ENCODE results near the gene RMND5B.

GRCh38 chr5:178189433-178189832, 58.6 kb downstream of the RMND5B start:
- no peak for TF ChIP-seq TRAFD1 (CRISPR knock-in tag; IDR thresholded peaks at IDR 0.05; ENCODE audit: borderline replicate concordance)
- TF ChIP-seq SIN3A (IDR thresholded peaks at IDR 0.05; ENCODE audit: borderline replicate concordance, low read depth, low read length), result no peak
- TF ChIP-seq ZNF557 (CRISPR knock-in tag; IDR thresholded peaks at IDR 0.05), result no peak
- no peak for TF ChIP-seq POLR2A (IDR thresholded peaks at IDR 0.05; ENCODE audit: insufficient read depth in 1 of 2, low read depth in 2 of 2, low read length in 2 of 2)
- TF ChIP-seq GTF2F1 (IDR thresholded peaks at IDR 0.05; ENCODE audit: low read length), result no peak
- no peak for TF ChIP-seq ZBTB40 (IDR thresholded peaks at IDR 0.05)
- TF ChIP-seq ZBTB40 (CRISPR knock-in tag; IDR thresholded peaks at IDR 0.05), result no peak
- TF ChIP-seq AKAP8 (CRISPR knock-in tag; IDR thresholded peaks at IDR 0.05), result no peak

Measured in HepG2 (cell line).